Right kidney (tissue), 1 donor: ENCODE data around the gene GPR146.

Experiments
- DNase-seq: peaks from one replicate; pipeline ENCODE4 v3.0.0-alpha.2; 2016

GPR146 gene

GRCh38 chr7:1106063-1106792, 61.9 kb downstream of the GPR146 start:
- no peak for DNase-seq

- DNase-seq: no peak
Observed at GRCh38 chr7:1106793-1107421, 62.6 kb downstream of the GPR146 start.

GRCh38 chr7:1108264-1108920, 64.0 kb downstream of the GPR146 start:
- DNase-seq: no peak
